Body of pancreas (tissue), 4 donors: ENCODE data around the gene DNAH3. TPM values are rescaled to one million over a fixed set of nuclear protein-coding genes. Genes with fewer than 3 reads are reported as not detected.
"Not testable (repeated sequence)": the region's sequence is repeated elsewhere in the genome, so short reads cannot be mapped to it uniquely, and the experiment has no call there.

Experiments used
- ATAC-seq: fragments of 150-250 bp; one replicate; pipeline ENCODE4 v1.9.1; 2016
- DNase-seq, 4 donors: peaks; one replicate each; pipeline ENCODE4 v3.0.0-alpha.2; 2019
- H3K27ac ChIP-seq, 4 donors: fragments of 200-600 bp; sonication (generic); 1 replicate in 3 of 4; 2 replicates in 1 of 4; pipeline versions ENCODE4 v1.5.1 to v1.6.1; 2016 to 2019; ENCODE audit warnings: mild to moderate bottlenecking in 1 of 4, mixed read lengths in 1 of 4, moderate library complexity in 1 of 4
- H3K27me3 ChIP-seq, 2 donors: fragments of 200-600 bp; sonication (generic); one replicate each; pipeline ENCODE4 v1.6.0; 2016; ENCODE audit warnings: mild to moderate bottlenecking in 1 of 2
- H3K36me3 ChIP-seq, 2 donors: fragments of 200-600 bp; sonication (generic); replicated peaks in 1 of 2; 2 replicates each; pipeline ENCODE4 v1.5.1; 2016; ENCODE audit warnings: low read depth in 2 of 2; ENCODE audit not compliant: insufficient read depth in 1 of 2
- H3K4me1 ChIP-seq: fragments of 200-600 bp; sonication (generic); one replicate; pipeline ENCODE4 v1.6.0; 2016
- H3K4me3 ChIP-seq, 2 donors: fragments of 200-600 bp; sonication (generic); 1 replicate in 1 of 2; 2 replicates in 1 of 2; pipeline ENCODE4 v1.5.1; 2016 to 2019
- H3K9me3 ChIP-seq, 3 donors: fragments of 200-600 bp; sonication (generic); 1 replicate in 2 of 3; 2 replicates in 1 of 3; pipeline ENCODE4 v1.5.1; 2016
- CTCF ChIP-seq, 7 experiments: fragments of 450-650 bp in 4 of 7; fragments of 200-600 bp in 3 of 7; sonication (generic) in 3 of 7; IDR thresholded peaks; one replicate each; pipeline ENCODE4 v1.5.1; 2016 to 2019; ENCODE audit warnings: antibody characterized with exemption in 7 of 7
- POLR2A ChIP-seq, 3 donors: fragments of 450-650 bp; IDR thresholded peaks; one replicate each; pipeline ENCODE4 v1.6.1; 2016; ENCODE audit warnings: antibody characterized with exemption in 3 of 3, mild to moderate bottlenecking in 2 of 3
- WGBS, 2 donors: methylation state at CpG; one replicate each; pipeline ENCODE4 v1.1.5; 2017; 5-methylcytosine and 5-hydroxymethylcytosine counted together
- intact Hi-C: fragments of 100-400 bp; cut with DNase I; formaldehyde crosslinking; loops from one replicate; pipeline ENCODE4 v1.15.1; 2023
- total RNA-seq, 2 donors: library from RNA; depleted of rRNA; stranded (reverse); fragments of >200 nt; gene quantifications; one replicate each; pipeline ENCODE4 v1.1.0, GENCODE V29; 2016

Gene DNAH3
- total RNA-seq, 2 donors from 2014 or later: not detected

GRCh38 chr16:20946015-20946629 lies 204.5 kb downstream of the DNAH3 start:
- Histone ChIP-seq H3K27me3 (no peaks in the 10 kb centered on the region), H3K27ac (no peak overlapping the region), H3K4me1 (no peaks in the 10 kb centered on the region), H3K36me3 (no peaks in the 10 kb centered on the region), H3K9me3 (no peaks in the 10 kb centered on the region), H3K4me3 (no peak overlapping the region)
- WGBS, 2 donors: 63 to 71% methylated on average over 8 of the region's 8 CpGs
- TF ChIP-seq CTCF (IDR thresholded peaks at IDR 0.05): no peak
- no peak for TF ChIP-seq POLR2A (IDR thresholded peaks at IDR 0.05)
- no peak for DNase-seq
- no peak for ATAC-seq
- intact Hi-C loops: no loop called here

- WGBS, 2 donors: 80 to 86% methylated on average over 11 of the region's 11 CpGs
These were observed 205.1 kb downstream of the DNAH3 start for GRCh38 chr16:20945575-20945875.

GRCh38 chr16:20944861-20945574 lies 205.6 kb downstream of the DNAH3 start:
- intact Hi-C loops: no loop called here

More at GRCh38 chr16:20945575-20945875, 205.1 kb downstream of the DNAH3 start:
- H3K27ac ChIP-seq, H3K27me3 ChIP-seq, H3K9me3 ChIP-seq, ATAC-seq, H3K4me1 ChIP-seq, intact Hi-C loops, H3K36me3 ChIP-seq, DNase-seq, H3K4me3 ChIP-seq: not testable (repeated sequence)

GRCh38 chr16:20942256-20942655 lies 208.4 kb downstream of the DNAH3 start:
- no peaks in the 10 kb centered on the region for H3K27me3 ChIP-seq

More at GRCh38 chr16:20944861-20945574, 205.6 kb downstream of the DNAH3 start:
- Histone ChIP-seq H3K27ac (no peak overlapping the region), H3K36me3 (no peaks in the 10 kb centered on the region), H3K4me3 (no peak overlapping the region), H3K9me3 (no peaks in the 10 kb centered on the region), H3K4me1 (no peaks in the 10 kb centered on the region), H3K27me3 (no peaks in the 10 kb centered on the region)
- ATAC-seq (no peak), DNase-seq (no peak)
- TF ChIP-seq CTCF (IDR thresholded peaks at IDR 0.05) (peak in 3 of 7 experiments; percentile 14 to 27 (median 22)), POLR2A (IDR thresholded peaks at IDR 0.05) (no peak)
- WGBS, 2 donors: 71 to 74% methylated on average over 5 of the region's 5 CpGs

GRCh38 chr16:20941636-20941926 lies 209.1 kb downstream of the DNAH3 start:
- DNase-seq: no peak
- Histone ChIP-seq H3K27ac (no peak overlapping the region), H3K36me3 (no peaks in the 10 kb centered on the region), H3K4me1 (no peaks in the 10 kb centered on the region), H3K27me3 (no peaks in the 10 kb centered on the region), H3K4me3 (no peak overlapping the region), H3K9me3 (no peaks in the 10 kb centered on the region)
- intact Hi-C loops: no loop called here
- WGBS, 2 donors: 94% methylated on average over 6 of the region's 6 CpGs
- no peak for TF ChIP-seq POLR2A (IDR thresholded peaks at IDR 0.05)
- no peak for TF ChIP-seq CTCF (IDR thresholded peaks at IDR 0.05)
- no peak for ATAC-seq

More at GRCh38 chr16:20942256-20942655, 208.4 kb downstream of the DNAH3 start:
- intact Hi-C loops: no loop called here
- no peak for DNase-seq
- Histone ChIP-seq H3K9me3 (no peaks in the 10 kb centered on the region), H3K4me3 (no peak overlapping the region), H3K27ac (no peak overlapping the region), H3K4me1 (no peaks in the 10 kb centered on the region), H3K36me3 (no peaks in the 10 kb centered on the region)
- no peak for TF ChIP-seq CTCF (IDR thresholded peaks at IDR 0.05)
- TF ChIP-seq POLR2A (IDR thresholded peaks at IDR 0.05): no peak
- ATAC-seq: no peak
- 68% methylated on average over 3 to 4 of the region's 4 CpGs for WGBS, 2 donors
